KOPT-K1 (cell line): Measurements from ENCODE around the gene FGFR3.

Source experiments
- H3K27ac ChIP-seq: fragments of 200-600 bp; sonication (generic); 2 replicates; pipeline ENCODE4 v1.5.1; 2016; ENCODE audit warnings: antibody characterized with exemption, mild to moderate bottlenecking, low read depth, low read length; ENCODE audit not compliant: poor library complexity, severe bottlenecking
- H3K36me3 ChIP-seq: fragments of 200-600 bp; sonication (generic); 2 replicates; pipeline ENCODE4 v1.5.1; 2017; ENCODE audit warnings: antibody characterized with exemption, mild to moderate bottlenecking, low read length, moderate library complexity; ENCODE audit not compliant: insufficient read depth
- H3K9me3 ChIP-seq: fragments of 200-600 bp; sonication (generic); 2 replicates; pipeline ENCODE4 v1.5.1; 2017; ENCODE audit warnings: antibody characterized with exemption, low read length, mild to moderate bottlenecking; ENCODE audit not compliant: insufficient read depth, poor library complexity, severe bottlenecking

Gene FGFR3

DNA sequence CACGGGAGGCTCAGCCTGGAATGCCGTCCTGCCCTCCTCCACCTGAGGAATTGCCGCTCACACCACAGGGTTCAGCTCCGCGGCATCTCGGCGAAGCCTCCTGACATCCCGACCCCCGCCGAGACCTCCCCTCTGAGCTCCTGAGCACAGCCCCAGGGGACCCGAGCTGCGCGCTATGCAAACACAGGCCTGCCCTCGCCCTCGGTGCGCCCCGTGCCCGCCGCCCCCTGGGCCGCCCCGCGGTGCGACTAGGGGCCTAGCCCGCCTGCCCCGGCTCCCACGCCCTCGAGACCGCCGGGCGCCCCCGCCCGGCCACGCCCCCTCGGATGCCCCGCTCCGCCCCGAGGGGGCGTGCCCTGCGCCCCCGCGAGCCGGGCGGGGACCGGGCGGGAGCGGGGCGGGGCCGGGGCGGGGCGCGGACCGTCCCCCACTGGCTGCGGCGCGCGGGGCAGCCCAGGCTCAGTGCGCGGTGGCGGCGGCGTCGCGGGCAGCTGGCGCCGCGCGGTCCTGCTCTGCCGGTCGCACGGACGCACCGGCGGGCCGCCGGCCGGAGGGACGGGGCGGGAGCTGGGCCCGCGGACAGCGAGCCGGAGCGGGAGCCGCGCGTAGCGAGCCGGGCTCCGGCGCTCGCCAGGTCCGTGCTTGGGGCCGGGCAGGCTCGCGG is at the start of gene FGFR3:
TSS of gene FGFR3 (plus strand) at position 462 of the 664 bp plus-strand sequence. CDS start 642 bp downstream, outside the sequence.
- no peak within 1 kb of the TSS for H3K27ac ChIP-seq
- no peaks in the 10 kb centered on the region for H3K36me3 ChIP-seq

DNA sequence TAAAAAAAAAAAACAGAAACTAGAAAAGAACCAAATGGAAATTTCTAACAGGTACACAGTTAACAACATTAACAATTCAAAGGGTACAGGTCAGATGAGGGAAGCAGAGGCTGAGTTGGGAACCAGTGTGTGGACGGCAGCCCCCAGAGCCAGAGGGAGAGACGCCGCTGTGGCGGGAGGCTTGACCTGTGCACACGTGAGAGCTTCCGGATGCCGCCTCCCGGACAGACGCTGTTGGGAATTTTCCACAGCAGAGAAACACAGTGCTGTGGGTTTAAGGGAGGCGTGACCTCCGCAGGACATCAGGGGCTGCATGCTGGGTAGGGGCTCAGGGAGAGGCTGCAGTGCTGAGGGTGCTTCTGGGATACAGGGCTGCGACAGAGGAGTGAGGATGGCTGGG is 49.5 kb upstream of the FGFR3 start:
- Histone ChIP-seq H3K27ac (no peak overlapping the region), H3K9me3 (peaks cover 2% of the 10 kb centered on the region), H3K36me3 (peaks cover 74% of the 10 kb centered on the region)

More for the DNA sequence above, at the start of gene FGFR3:
- no peaks in the 10 kb centered on the region for H3K9me3 ChIP-seq

DNA sequence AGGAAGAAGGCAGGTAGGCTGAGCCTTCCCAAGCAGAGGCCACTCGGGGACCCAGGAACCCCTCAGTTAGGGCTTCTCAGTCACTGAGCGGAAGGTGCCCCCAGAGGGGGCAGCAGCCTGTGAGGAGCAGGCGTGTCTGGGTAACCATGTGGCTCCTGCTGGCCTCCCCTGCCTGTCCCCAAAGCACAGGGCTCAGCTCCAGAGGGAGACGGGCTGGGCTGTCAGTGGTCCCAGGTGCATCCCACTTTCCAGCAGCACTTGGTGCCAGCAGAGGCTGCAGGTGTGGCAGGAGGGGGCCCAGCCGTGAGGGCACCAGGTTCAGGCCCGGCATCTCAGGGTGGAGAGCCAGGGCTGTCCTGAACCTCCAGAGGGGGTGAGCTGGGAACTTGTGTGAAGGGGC is 49.1 kb upstream of the FGFR3 start:
- Histone ChIP-seq H3K27ac (no peak overlapping the region), H3K9me3 (no peaks in the 10 kb centered on the region), H3K36me3 (peaks cover 70% of the 10 kb centered on the region)

DNA sequence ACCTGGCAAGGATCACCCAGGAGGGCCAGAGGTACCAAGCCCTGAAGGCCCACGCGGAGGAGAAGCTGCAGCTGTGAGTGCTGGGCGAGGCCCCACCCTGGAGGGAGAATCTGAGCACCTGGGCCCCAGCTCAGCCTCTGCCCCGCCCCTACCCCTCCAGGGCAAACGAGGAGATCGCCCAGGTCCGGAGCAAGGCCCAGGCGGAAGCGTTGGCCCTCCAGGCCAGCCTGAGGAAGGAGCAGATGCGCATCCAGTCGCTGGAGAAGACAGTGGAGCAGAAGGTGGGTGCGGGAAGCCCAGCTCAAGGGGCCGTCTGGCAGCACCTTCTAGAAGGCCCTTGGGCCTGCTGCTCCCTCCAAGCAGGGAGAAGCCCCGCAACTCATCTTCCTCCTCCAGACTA is 48.5 kb upstream of the FGFR3 start:
- Histone ChIP-seq H3K36me3 (peaks cover 64% of the 10 kb centered on the region), H3K9me3 (no peaks in the 10 kb centered on the region), H3K27ac (no peak overlapping the region)

DNA sequence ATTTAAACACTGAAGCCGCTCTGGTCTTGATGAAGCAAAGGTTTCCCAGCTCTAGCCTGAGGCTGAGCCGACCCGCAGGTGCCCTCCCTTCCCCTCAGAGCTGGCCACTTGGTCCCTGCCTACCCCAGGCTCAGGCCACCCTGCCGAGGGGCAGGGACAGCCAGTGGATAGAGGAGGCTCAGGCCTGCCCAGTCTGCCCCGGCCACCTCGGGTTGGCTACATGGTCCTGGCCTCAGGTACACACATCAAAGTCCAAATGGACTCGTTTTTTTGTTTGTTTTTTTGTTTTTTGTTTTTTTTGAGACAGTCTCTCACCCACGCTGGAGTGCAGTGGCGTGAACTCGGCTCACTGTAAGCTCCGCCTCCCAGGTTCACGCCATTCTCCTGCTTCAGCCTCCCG is 47.9 kb upstream of the FGFR3 start:
- Histone ChIP-seq H3K36me3 (peaks cover 58% of the 10 kb centered on the region), H3K27ac (no peak overlapping the region), H3K9me3 (no peaks in the 10 kb centered on the region)

DNA sequence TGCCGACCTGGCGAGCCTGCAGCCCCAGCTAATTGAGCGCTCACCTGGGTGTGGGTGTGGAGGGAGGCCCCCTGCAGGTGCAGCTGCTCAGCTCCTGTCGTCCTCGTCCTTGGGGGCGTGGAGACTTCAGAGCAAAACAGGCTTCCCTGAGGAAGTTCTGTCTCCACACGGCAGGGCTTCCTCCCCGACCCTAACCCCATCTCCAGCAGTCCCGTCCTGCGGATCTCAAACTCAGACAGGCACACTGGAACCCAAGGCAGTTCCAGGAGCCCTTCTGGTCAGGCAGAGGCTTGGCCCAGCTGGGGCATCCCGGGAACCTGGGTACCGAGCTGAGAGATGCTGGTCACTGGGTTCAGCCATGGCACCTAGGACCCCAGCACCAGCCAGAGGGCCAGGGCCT is 47.4 kb upstream of the FGFR3 start:
- Histone ChIP-seq H3K9me3 (no peaks in the 10 kb centered on the region), H3K27ac (no peak overlapping the region), H3K36me3 (peaks cover 53% of the 10 kb centered on the region)

DNA sequence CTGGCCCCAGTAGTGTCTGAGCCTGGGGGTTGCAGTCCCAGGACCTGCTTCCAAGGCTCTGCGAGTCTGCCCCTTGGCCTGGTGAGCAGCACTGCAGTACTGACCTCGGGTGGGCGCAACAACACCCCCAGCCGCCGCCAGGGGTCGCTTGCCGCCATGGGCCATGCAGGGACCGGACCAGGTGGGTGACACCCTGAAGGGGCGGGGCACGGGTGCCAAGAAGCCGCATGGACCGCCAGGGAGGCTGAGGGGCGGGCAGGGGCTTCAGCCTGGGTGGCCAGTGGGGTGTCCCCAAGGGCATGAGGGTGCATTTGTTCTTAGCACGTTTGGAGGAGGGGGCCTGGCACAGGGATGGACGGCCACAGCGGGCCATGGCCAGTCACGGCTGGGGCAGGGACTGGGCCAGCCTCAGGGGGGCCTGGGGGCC is 46.8 kb upstream of the FGFR3 start:
- Histone ChIP-seq H3K27ac (no peak overlapping the region), H3K36me3 (peaks cover 47% of the 10 kb centered on the region), H3K9me3 (no peaks in the 10 kb centered on the region)

DNA sequence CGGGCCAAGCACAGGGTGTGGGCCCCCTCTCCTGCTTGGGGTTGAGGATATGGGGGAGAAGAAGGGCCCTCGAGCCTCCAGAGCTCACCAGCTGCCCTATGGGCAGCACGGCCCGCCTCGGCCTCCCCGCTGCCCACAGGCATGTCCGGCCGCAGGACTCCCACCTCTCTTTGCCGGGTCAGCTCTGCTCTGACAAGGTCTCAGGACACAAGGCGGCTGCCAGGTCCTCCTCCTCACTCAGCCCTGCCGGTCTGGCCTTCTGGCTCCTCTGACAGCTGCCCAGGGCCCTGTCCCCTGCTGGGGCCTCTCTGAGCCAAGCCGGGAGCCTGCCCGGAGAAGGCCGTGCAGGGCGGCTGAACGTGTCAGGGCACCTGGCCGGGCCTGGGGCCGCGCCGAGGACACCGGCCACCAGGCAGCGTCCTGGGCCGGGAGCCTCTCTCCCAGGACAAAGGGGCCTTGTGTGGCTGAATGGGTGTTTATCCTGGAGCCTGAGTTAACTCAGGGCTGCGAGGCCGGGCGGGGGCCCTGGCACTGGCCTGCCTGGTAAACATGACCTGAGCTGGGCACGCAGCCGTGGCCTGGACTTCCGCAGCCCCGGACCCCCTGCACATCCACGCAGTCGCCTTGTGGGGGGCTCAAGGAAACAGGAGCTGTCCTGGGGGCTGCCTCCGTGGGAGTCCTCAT is 46.0 kb upstream of the FGFR3 start:
- Histone ChIP-seq H3K36me3 (peaks cover 39% of the 10 kb centered on the region), H3K9me3 (no peaks in the 10 kb centered on the region), H3K27ac (no peak overlapping the region)

DNA sequence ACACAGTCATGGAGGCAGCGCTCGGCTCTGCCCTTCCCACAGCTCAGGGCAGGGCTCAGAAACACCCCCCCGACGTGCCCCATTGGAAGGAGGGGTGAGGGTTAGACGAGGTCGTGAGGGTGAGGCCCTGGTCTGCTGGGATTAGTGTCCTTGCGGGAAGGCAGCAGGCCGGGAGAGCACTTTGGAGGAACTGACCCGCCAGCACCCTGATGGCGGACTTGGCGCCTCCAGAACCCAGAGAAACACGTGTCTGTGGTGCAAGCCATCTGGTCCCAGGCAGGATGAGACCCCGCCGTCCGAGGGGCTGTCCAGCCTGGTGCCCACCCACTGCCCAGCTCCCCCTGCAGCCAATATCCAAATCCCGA is 45.5 kb upstream of the FGFR3 start:
- no peaks in the 10 kb centered on the region for H3K9me3 ChIP-seq
- H3K36me3 ChIP-seq = peaks cover 34% of the 10 kb centered on the region
- H3K27ac ChIP-seq = no peak overlapping the region

DNA sequence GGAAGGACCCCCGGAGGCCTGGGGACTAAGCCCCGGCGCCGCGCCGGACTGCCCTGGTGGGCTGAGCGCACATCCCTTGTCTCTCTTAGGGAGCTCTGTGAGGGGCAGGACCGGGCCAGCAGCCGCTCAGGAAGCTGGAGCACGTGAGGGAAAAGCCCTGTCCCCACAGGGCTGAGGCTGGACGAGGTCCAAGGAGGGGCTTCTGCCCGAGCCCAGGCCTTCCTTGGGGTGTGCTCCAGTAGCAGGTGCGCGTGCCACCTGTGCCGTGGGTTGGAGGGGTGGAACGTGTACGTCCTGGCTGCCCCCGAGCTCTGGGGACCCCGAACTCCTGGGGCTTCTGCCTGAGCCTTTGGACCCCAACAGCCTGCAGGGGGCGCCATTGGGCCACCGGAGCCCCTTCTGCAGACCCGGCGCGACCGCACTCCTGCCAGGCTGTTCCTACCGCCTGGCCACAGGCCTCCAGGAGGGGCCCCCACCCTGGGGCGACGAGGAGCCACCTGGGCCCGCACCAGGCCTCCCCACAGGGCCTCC is 44.6 kb upstream of the FGFR3 start:
- no peak overlapping the region for H3K27ac ChIP-seq
- H3K9me3 ChIP-seq = no peaks in the 10 kb centered on the region
- peaks cover 25% of the 10 kb centered on the region for H3K36me3 ChIP-seq

DNA sequence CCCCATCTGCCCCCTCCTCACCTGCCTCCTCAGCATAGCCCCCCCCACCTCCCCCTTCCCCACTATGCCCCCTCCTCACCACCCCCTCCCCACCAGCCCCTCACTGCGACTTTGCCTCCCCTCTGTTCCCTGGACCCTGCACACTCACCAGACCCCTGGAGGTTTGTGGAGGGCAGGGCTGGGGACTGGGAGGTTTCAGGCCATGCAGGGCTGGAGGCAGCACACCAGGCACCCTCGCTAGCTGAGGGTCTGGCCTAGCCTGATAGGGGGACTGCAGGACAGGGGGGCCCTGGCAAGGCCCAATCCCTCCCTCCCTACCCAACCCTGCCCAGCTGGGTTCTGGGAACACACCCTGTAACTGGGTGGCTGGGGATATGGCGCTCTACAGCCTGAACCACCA is 43.7 kb upstream of the FGFR3 start:
- Histone ChIP-seq H3K27ac (no peak overlapping the region), H3K9me3 (no peaks in the 10 kb centered on the region), H3K36me3 (peaks cover 17% of the 10 kb centered on the region; the same call in 1 of the 2 replicates)

DNA sequence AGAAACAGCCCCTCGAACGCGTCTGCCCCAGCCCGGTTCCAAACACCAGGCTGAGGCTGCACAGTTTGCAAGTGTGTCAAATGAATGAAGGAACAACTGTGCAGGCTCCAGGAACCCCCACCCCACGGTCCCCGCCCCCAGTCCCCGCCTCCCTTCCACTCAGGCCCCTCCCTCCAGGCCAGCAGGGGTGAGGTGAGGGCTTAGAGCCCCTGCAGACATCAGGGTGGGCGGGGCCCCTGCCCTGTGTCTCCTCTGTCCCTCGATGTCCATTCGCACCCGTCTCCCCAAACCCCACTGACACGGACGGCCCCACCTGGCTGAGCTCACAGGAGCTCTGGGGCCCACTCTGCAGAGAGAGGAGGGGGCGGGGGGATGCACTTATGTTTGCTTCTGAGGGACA is 43.3 kb upstream of the FGFR3 start:
- no peaks in the 10 kb centered on the region for H3K9me3 ChIP-seq
- H3K27ac ChIP-seq = no peak overlapping the region
- peaks cover 12% of the 10 kb centered on the region; the same call in 1 of the 2 replicates for H3K36me3 ChIP-seq

DNA sequence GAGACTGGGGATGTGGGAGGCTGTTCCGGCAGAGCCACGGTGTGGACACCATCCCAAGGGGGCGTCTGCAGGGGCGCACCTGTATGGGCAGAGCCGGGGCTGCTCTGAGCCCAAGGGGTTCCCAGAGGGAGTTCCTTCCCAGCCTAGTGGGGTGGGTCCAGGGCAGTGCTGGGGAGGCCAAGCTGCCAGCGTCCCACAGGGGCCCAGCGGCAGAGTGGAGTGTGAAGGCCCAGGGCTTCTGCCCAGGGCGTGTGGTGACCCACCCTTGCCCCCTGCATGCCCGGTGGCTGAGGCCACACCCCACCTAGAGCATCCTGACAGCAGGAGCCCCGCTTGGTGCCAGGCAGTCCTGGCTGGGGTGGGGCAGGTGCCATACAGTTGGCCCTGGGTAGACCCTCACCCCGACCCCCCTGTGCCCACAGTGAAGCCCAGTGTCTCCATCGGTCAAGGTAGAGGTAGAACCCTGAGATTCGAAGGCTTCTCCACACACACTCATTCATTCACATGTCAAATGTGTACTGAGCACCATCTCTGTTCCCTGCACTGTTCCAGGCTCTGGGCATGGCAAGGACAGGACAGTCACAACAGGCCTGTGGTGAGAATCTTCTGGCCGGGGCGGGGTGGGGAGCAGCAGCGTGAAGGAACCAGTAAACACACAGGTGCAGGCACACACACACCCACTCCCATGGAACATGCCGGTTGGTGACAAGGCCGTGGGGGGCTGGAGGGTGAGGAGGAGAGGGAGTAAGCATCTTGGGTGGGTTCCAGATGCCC is 42.5 kb upstream of the FGFR3 start:
- peaks cover 5% of the 10 kb centered on the region; the same call in 1 of the 2 replicates for H3K36me3 ChIP-seq
- H3K9me3 ChIP-seq = no peaks in the 10 kb centered on the region
- H3K27ac ChIP-seq = no peak overlapping the region

DNA sequence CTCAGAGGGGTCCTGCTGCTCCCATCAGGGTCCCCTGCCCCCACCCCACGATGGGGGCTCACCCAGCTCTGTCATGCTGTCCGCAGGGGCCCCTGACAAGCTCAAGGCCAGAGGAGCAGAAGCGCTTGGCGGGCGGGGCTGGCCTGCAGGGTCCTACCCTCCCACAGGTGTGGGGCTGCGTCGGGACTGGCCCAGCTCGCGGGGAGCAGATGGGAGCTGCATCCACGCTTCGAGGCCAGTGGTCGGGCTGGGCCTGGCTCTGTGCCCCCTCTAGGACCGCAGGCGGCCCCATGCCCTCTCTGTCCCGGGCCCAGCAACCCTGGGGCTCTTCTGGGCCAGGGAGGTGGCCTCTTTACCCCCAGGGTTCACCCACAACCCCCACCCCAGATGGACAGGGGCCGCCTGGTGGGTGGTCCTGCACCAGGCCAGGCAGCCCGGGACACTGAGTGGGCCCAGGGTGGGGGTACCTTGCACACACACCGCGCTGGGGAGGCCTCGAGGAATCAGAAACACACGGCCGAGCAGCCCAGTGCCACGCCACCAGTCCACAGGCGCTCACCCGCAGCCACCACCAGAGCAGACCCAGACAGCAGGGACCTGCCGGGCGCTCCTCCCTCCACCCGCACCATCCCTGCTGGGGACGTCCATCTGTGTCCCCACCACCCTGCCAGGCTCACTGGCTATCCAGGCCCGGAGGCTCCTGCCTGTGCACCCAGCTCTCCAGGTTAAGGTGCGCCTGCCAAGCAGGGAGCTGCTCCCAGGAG is 41.8 kb upstream of the FGFR3 start:
- Histone ChIP-seq H3K9me3 (no peaks in the 10 kb centered on the region), H3K36me3 (no peaks in the 10 kb centered on the region), H3K27ac (no peak overlapping the region)

DNA sequence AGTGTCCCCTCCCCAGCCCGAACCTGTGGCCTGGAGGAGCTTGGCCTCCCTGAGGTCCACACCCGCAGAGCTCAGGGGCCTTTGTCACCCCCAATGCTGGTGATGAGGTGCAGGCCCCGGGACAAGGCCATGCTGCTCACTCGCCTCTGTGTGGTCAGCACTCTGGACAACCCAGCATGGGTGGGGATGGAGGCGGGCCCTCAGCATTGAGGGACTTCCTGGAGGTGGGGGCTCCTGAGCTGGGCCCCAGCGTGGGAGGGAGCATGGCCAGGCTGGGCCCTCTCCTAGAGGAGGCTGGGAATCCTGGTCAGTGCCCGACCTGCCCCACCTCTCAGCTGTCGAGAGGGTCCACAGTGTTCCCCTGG is 41.2 kb upstream of the FGFR3 start:
- Histone ChIP-seq H3K36me3 (no peaks in the 10 kb centered on the region), H3K27ac (peak overlapping the region; percentile 54), H3K9me3 (no peaks in the 10 kb centered on the region)
